HT1080 (cell line): Measurements from ENCODE around the gene APOL3. TPM values are rescaled to one million over a fixed set of nuclear protein-coding genes. Genes with fewer than 3 reads are reported as not detected.
"Not testable (repeated sequence)": the region's sequence is repeated elsewhere in the genome, so short reads cannot be mapped to it uniquely, and the experiment has no call there.

Source experiments
- DNase-seq: peaks from one replicate; pipeline ENCODE4 v3.0.0-alpha.2; 2015; ENCODE audit warnings: low read depth
- total RNA-seq: library from RNA; depleted of rRNA; stranded (reverse); fragments of >200 nt; shearing (Covaris generic); gene quantifications from 2 replicates; pipeline ENCODE4 v1.2.3, GENCODE V29; 2014

Gene APOL3
- total RNA-seq, 1 experiment from 2014 or later = 3.0 TPM

- DNase-seq = no peak
Measured at GRCh38 chr22:36162127-36163034, 1.8 kb upstream of the APOL3 start.

GRCh38 chr22:36161793-36162126 lies 1.2 kb upstream of the APOL3 start:
- not testable (repeated sequence) for DNase-seq

DNA sequence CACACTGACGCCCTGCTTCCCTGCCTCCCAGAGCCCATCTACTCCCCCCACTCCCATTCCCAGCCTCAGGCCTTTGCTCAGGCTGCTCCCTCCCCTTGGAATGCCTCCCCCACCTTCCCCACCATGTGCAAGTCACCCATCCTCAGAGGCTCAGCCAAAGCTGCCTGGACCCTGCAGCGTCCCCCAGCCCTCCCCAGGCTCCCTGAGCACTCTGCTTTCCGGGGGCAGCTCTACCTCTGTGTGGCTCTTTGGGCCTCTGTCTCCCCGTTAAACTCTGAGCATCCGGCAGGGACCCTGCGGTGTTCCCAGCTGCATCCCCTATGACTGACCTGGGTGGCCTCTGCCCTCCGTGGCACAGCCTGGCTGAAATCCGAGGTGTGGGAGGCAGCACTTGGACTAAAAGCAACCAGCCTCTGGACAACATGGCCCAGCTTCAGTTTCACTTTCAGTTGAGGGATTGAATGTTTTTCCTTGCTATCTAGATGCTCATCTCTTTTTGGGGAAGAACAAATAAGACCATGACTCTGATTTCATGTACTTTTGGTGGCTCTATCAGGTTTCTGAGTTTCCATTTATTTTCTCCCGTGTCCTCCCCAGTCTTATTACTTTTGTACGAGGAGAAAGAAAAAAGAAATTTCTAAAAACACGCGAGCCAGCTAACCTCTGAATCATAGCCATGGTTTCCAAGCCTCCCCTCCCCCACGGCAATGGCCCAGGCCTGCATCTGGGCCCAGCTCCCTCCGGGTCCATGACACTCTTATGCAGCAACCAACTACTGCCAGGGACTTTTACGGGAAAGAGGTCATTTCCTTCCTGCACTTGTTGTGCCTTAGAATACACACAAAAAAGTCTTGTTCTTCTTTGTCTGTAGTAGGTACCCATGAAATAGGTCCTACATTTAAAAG lies 3.8 kb downstream of the APOL3 start:
- DNase-seq = peak; percentile 74

DNA sequence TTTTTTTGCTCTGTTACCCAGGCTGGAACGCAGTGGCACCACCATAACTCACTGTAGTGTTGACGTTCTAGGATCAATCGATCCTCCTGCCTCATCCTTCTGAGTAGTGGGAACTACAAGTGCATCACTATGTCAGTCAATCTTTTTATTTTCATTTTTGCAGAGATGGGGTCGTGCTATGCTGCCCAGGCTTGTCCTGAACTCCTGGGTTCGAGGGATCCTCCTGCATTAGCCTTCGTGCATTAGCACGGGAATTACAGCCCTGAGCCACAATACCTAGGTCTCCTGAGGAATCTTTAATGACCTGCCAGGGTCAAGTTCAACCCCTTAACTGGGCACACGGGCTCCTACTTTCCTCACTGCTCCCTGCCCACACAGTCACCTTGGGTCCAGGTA lies 4.4 kb downstream of the APOL3 start:
- no peak for DNase-seq

GRCh38 chr22:36155702-36156101 lies 4.9 kb downstream of the APOL3 start:
- DNase-seq = no peak

- no peak for DNase-seq
Measured at GRCh38 chr22:36154423-36154945, 6.1 kb downstream of the APOL3 start.

DNA sequence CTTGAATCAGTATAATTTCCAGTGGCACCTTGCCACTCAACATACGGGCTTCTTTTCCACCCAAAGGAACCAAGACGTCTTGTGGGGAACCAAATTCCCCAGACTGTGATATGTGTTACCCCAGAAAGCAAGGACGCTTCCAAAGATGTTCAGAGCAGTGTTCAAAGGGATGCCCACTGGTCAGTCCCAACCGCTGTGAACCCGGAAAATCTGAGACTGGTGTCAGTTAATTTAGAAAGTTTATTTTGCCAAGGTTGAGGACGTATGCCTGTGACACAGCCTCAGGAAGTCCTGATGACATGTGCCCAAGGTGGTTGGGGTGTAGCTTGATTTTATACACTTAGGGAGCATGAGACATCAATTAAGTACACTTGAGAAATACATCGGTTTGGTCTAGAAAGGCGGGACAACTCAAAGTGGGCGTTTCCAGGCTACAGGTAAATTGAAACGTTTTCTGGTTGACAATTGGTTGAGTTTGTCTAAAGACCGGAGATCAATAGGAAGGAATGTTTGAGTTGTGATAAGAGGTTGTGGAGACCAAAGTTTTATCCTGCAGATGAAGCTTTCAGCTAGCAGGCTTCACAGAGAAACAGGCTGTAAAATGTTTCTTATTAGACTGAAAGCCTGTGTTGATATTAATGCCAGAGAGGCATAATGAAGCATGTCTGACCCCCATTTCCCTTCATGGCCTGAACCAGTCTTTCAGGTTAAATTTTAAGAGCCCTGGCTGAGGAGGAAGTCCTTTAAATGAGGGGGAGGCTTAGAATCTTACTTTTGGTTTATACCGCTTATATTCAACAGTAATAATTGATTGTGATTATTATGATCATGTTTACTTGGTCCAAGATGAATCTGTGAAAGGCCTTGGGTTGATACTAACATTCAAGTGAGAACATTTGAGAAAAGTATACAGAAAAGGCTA lies 6.8 kb downstream of the APOL3 start:
- no peak for DNase-seq

DNA sequence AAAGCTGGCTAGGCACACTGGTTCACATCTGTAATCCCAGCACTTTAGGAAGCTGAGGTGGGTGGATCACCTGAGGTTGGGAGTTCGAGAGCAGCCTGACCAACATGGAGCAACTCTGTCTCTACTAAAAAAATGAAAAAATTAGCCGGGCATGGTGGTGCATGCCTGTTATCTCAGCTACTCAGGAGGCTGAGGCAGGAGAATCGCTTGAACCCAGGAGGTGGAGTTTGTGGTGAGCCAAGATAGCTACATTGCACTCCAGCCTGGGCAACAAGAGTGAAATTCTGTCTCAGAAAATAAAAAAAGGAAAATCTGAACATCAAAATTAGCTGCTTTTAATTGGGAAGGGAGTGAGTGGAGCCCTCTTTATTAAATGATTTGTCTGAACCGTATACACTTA lies 7.7 kb downstream of the APOL3 start:
- not testable (repeated sequence) for DNase-seq

- no peak for DNase-seq
Measured at GRCh38 chr22:36152088-36152487, 8.5 kb downstream of the APOL3 start.

DNA sequence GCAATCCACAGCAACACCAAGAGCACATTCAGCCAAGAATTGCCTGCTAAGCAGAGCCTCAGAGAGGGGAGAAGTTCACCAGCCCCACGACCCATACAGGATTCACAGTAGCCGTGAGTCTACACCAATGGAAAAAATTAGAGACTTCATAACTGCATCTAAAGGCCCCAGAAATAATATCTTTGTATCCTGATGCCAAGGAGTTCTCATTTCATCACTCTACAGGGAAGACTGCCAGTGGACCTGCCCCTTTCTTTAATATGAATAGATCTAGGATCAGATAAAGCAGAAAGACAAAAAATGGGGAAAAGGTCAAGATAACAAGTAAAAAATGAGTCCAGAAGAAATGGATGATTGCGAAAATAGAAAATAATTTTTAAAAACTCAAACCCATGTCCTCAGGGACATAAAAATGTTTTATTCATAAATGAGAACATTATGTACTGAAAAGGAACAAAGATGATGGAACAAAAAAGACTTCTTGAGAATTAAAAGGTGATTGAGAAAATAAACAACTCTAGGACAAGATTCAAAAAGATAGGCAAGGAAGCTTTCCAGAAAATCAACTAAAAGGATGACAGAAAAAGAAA lies 9.5 kb downstream of the APOL3 start:
- no peak for DNase-seq

GRCh38 chr22:36149441-36149840 lies 11.1 kb downstream of the APOL3 start:
- DNase-seq = no peak

- no peak for DNase-seq
Measured at GRCh38 chr22:36148411-36148810, 12.1 kb downstream of the APOL3 start.

DNA sequence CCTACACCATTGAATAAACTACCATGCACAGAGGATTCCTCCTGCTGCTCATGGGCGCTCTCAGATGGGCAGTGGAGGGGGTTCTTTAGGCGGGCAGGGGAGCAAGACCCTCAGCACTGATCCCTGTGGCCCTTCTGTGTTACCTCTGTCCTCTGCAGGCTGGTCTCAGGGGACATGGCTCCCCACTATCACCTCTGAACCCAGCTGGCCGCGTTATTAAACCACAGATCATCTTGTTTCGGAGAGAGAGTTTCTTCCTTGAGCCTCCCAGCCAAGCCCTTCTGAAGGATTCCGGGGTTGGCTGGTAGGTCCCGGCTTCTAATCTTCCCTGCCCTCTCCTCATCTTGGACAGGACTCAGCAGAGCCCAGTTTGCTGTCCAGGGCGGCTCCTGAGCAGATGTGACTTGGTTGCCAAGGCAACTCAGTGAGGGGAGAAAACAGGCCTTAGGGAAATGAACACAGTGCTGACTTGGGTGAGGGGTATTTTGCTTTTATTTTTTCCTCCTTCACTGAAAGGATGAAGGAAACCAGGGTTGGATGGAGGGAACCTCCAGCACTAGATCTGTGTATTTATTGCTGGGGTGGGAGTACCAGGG lies 13.3 kb downstream of the APOL3 start:
- no peak for DNase-seq

DNA sequence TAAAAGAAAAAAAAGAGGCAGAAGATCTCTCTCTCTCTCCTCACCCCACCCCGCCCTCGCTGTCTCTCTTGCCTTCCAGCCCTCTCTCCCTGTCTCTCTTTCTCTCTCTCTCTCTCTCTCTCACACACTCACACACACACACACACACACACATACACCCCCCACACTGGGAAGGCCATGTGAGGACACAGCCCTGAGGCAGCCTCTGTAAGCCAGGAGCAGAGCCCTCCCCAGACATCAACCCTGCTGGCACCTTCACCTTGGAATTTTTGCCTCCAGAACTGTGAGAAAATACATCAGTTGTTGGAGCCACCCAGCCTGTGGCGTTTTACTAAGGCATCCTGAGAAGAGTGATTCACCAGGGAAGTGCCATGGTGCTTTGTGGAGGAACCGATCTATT lies 14.7 kb downstream of the APOL3 start:
- no peak for DNase-seq

DNA sequence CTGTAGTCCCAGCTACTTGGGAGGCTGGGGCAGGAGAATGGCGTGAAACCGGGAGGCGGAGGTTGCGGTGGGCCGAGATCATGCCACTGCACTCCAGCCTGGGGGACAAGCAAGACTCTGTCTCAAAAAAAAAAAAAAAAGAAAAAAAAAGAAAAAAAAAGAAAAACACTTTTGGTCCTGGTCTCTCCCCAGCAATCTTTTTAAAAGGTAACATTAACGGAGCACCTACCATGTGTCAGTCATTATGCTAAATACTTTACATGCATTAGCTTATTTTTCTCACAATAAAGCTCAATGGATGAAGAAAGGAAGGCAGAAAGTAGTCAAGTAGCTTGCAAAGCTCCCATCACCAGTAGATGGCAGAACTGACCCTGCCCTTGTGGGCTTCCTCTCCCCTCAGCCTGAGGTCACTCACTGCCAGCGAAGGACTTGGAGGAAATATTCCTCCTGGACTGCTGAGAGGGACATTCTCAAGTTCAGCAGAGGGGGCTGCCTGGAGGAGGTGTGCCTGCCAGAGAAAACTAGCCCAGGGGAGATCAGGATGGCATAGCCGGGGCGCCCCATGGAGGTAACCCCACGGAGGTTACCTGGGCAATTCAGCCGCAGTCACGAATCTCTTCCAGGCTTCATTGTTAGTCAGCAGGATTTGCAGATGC lies 15.5 kb downstream of the APOL3 start:
- peak; percentile 73 for DNase-seq

- DNase-seq = no peak
Measured at GRCh38 chr22:36143956-36144355, 16.6 kb downstream of the APOL3 start.

GRCh38 chr22:36143066-36143815 lies 17.3 kb downstream of the APOL3 start:
- no peak for DNase-seq

DNA sequence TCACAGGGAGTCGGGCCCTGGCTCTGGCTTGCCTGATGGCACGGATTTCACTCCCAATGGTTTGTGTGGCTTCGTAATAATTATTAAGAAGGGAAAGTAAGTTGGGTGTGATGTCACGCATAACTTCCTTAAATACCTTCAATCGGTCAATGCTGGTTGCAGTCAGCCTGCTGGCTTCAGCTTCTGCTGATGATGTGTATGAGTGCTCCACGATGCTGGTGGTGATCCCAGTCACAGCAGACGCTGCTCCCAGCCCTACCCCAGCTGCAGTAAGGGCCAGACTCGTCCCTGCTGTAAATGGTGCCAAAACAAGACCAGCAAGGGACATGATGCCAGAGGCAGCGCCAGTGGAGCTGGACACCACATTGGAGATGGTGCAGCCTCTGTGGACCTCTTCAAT lies 19.1 kb downstream of the APOL3 start:
- DNase-seq = no peak

DNA sequence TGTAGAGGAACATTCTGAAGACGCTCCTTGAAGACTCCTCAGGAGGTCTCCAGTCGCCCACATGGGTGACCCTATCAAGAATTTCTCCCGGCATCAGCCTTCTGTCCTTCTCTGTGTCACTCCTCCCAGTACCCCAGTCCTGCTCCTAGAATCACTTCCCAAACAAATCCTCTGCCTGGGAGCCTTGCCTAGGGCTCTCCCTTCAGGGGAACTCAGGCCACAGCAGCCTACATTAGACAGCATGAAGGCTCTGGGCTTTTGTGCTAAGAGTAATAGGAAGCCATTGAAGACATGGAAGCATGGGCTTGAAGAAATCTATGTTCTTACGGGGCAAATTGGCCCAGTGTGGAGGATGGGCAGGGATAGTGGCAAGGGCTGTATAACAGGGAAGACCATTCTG lies 21.8 kb downstream of the APOL3 start:
- not testable (repeated sequence) for DNase-seq
